ENCODE data around the gene HNRNPDL. TPM values are rescaled to one million over a fixed set of nuclear protein-coding genes. Genes with fewer than 3 reads are reported as not detected.

Gene HNRNPDL
- polyA plus RNA-seq, 3 donors from 2014 or later: 176 to 312 (median 204) TPM

DNA sequence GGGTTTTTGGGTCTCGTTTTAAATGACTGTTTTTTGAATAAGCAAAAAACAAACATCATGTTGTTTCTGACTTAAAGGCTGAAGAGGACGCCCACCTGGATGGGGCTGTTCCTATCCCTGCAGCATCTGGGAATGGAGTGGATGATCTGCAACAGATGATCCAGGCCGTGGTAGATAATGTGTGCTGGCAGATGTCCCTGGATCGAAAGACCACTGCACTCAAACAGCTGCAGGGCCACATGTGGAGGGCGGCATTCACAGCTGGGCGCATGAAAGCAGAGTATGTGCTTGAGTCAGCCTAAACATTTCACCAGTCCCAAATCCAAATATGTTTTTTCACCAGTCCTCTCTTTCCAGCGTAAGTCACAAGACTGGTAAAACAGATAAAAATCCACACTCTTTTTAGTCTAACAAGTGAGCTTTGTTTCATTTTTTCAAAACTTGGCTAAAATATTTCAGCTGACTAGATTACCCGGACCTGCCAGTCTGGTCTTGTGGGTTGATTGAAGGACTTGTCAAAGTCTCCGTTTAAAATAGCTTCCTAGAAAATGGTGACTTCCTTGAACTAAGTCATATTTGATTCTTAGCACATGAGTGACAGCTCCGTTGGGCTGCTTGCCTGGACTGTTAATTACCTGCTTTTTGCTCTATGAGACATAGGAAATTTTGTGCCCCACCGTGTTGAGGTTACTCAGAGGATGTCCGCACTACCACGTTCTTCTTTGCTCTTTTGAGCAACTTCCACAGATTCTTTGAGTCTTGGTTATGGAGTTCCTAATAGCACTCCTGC, 20.9 kb upstream of the HNRNPDL start:
- no peak for DNase-seq
- H3K9me3 Mint-ChIP-seq: no peaks in the 10 kb centered on the region
- H3K27me3 Mint-ChIP-seq (ENCODE audit: low read depth in 3 of 3): peaks cover 0 to 3% (median 0%) of the 10 kb centered on the region in 3 donors
- peaks cover 11 to 39% (median 33%) of the 10 kb centered on the region in 3 donors for H3K36me3 Mint-ChIP-seq
- peaks cover 4 to 17% of the 10 kb centered on the region in 2 donors for H3K4me1 Mint-ChIP-seq
- H3K4me3 Mint-ChIP-seq: no peak overlapping the region
- H3K27ac Mint-ChIP-seq: peak overlapping the region in 2 of 6 donors; percentile 26 to 45

DNA sequence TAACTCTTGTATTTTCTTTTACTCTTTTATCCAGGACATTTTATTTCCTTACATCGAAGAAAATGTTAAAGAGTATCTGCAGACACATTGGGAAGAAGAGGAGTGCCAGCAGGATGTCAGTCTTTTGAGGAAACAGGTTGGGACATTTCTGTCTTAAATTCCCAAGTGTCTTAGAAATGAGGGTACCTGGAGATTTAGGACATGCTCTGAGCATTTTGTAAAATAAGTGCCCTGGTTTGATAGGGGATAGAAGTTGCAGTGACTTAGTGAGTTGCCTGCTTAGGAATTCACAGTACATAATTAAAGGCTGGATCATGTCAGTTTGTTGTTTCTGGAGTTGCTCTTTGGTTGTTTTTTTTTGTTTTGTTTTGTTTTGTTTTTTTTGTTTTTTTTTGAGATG, 17.6 kb upstream of the HNRNPDL start:
- Mint-ChIP-seq H3K4me1 (peaks cover 7 to 34% of the 10 kb centered on the region in 2 donors), H3K36me3 (peaks cover 11 to 31% (median 26%) of the 10 kb centered on the region in 3 donors), H3K9me3 (no peaks in the 10 kb centered on the region), H3K27me3 (ENCODE audit: low read depth in 3 of 3) (peaks cover 0 to under 1% (median 0%) of the 10 kb centered on the region in 3 donors), H3K4me3 (no peak overlapping the region), H3K27ac (peak overlapping the region in 2 of 6 donors; percentile 10 to 22)
- DNase-seq: no peak

DNA sequence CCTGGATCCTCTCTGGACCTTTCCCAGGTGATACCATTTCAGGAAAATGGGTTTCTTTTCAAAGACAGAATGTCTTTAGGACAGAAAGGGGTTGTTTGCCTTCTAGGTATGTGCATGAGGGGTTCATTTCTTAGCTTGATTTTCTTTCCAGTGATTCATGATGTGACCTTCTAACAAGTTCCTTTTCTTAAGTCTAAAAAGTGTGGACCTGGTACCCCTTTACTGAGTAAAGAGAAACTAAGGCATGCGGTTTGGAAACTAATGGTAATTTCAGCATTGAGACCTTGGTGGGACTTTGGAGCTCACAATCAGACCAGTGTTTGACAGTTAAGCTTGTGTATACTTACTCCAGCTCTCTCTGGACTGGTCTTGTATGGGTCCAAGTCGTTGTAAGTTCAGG, 8.8 kb upstream of the HNRNPDL start:
- Mint-ChIP-seq H3K27ac (peak overlapping the region in 1 of 6 donors; percentile 6), H3K4me1 (peaks cover 29 to 74% of the 10 kb centered on the region in 2 donors), H3K4me3 (no peak overlapping the region), H3K9me3 (no peaks in the 10 kb centered on the region), H3K36me3 (no peaks in the 10 kb centered on the region), H3K27me3 (ENCODE audit: low read depth in 3 of 3) (no peaks in the 10 kb centered on the region)
- no peak for DNase-seq

DNA sequence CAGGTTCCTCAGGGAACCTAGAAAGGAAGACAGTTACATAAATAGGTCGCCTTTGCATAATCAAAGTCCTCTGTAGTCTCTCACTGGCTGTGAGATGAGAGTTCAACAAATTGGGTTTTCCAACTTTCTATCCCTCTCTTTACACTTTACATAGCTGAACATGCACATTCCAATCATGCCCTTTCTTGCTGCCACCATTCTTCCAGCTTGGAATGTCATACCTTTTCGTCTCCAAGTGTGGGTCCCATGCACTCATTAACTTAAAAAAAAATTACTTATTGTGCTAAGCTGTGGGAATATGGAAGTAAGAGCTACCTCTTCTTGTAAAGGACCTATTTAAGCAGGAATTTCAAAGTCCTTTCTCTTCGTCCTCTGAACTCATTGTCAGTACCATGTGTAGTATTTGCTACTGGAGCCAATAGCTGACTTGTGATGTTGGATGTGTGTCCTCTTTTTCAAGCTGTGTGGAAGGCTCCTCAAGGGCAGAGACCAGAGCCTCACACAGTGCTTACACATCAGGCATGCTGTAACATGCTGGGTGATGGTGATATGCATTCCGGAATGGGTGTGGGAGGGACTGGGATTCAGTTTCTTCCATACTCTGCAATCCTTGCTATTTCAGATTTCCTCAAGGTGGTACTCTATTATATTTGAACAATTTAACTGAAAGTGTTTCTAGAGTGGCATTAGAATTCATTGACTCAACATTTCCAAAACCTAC, 7.2 kb upstream of the HNRNPDL start:
- H3K4me1 Mint-ChIP-seq: peaks cover 40 to 86% of the 10 kb centered on the region in 2 donors
- peaks cover 0 to 3% (median 0%) of the 10 kb centered on the region in 3 donors for H3K27me3 Mint-ChIP-seq (ENCODE audit: low read depth in 3 of 3)
- H3K27ac Mint-ChIP-seq: peak overlapping the region in 1 of 6 donors; percentile 62

DNA sequence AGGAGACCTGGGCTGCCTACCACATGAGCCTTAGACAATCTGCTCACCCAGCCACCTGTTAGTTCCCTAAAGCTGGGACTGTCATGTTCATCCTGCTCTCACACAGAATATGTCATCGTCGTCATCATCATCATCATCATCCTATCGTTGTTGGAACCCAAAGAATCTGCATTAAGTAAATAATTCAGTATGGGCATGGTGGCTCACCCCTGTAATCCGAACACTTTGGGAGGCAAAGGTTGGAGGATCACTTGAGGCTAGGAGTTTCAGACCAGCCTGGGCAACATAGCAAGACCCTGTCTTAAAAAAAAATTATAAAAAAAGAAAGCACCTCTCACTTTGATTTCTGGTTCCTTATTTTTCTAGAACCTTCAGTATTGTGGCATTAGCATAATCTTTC, 6.5 kb upstream of the HNRNPDL start:
- Mint-ChIP-seq H3K4me1 (peaks cover 38 to 86% of the 10 kb centered on the region in 2 donors), H3K4me3 (no peak overlapping the region), H3K36me3 (no peaks in the 10 kb centered on the region), H3K27me3 (ENCODE audit: low read depth in 3 of 3) (peaks cover 0 to 4% (median 0%) of the 10 kb centered on the region in 3 donors), H3K27ac (no peak overlapping the region), H3K9me3 (no peaks in the 10 kb centered on the region)
- DNase-seq: no peak

More for the DNA sequence above, 7.2 kb upstream of the HNRNPDL start:
- no peak overlapping the region for H3K4me3 Mint-ChIP-seq
- no peak for DNase-seq
- H3K9me3 Mint-ChIP-seq: no peaks in the 10 kb centered on the region
- H3K36me3 Mint-ChIP-seq: no peaks in the 10 kb centered on the region

DNA sequence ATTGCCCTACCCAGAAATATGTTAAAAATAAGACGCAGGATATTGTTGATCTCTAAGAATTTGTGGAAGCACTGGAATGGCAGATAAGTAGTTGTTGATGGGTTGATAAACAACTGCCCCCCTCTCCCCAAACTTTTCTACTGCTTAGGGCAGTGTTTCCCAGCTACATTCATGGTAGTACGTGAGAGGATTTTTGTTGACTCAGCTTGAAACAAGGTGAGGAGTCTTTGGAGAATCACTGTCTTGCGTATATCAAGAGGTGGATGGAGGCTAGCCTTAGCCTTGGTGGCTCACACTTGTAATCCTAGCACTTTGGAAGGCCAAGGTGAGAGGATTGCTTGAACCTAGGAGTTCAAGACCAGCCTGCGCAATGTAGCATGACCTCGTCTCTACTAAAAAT, 5.9 kb upstream of the HNRNPDL start:
- H3K9me3 Mint-ChIP-seq: no peaks in the 10 kb centered on the region
- no peak overlapping the region for H3K27ac Mint-ChIP-seq
- no peaks in the 10 kb centered on the region for H3K36me3 Mint-ChIP-seq
- no peak for DNase-seq
- peaks cover 0 to 4% (median 0%) of the 10 kb centered on the region in 3 donors for H3K27me3 Mint-ChIP-seq (ENCODE audit: low read depth in 3 of 3)
- H3K4me1 Mint-ChIP-seq: peaks cover 41 to 86% of the 10 kb centered on the region in 2 donors
- no peak overlapping the region for H3K4me3 Mint-ChIP-seq

DNA sequence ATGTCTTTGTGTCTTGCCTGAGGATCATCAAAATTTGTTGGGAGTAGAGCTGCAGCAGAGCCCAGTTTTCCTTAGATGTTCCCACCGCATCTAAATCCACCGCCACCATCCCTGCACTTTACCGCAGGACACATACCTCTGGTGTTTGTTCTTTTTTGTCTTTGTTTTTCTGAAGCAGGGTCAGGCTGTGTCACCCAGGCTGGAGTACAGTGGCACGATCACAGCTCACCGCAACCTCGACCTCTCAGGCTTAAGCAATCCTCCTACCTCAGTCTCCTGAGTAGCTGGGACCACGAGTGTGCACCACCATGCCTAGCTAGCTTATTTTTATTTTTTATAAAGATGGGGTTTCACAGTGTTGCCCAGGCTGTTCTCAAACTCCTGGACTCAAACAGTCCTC, 4.7 kb upstream of the HNRNPDL start:
- Mint-ChIP-seq H3K27ac (peak overlapping the region in 1 of 6 donors; percentile 38), H3K36me3 (no peaks in the 10 kb centered on the region), H3K9me3 (no peaks in the 10 kb centered on the region), H3K4me1 (peaks cover 40 to 80% of the 10 kb centered on the region in 2 donors), H3K27me3 (ENCODE audit: low read depth in 3 of 3) (peaks cover 3 to 8% (median 7%) of the 10 kb centered on the region in 3 donors), H3K4me3 (no peak overlapping the region)
- no peak for DNase-seq

DNA sequence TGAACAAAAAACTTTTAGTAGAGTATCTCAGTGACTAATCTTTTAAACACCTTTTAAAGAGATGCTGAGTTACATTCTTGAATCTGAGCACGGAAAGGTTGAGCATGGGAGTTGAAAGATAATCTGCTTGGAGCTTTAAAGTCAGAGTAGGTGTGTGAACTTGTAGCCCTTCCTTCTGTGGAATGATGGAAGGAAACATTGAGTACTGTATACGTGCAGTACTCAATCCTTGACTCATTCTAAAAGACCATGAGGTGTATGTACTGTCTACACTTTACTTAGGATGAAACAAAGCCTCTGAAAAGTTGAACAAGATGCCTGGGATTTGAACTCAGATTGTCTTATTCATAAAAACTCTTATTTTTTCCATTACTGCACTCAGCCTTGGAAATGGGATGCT, 3.5 kb upstream of the HNRNPDL start:
- Mint-ChIP-seq H3K4me1 (peaks cover 39 to 75% of the 10 kb centered on the region in 2 donors), H3K27ac (peak overlapping the region in 1 of 6 donors; percentile 17), H3K9me3 (no peaks in the 10 kb centered on the region), H3K27me3 (ENCODE audit: low read depth in 3 of 3) (peaks cover 13 to 20% (median 17%) of the 10 kb centered on the region in 3 donors), H3K36me3 (peaks cover 0 to 3% (median 0%) of the 10 kb centered on the region in 3 donors), H3K4me3 (no peak overlapping the region)
- DNase-seq: no peak

DNA sequence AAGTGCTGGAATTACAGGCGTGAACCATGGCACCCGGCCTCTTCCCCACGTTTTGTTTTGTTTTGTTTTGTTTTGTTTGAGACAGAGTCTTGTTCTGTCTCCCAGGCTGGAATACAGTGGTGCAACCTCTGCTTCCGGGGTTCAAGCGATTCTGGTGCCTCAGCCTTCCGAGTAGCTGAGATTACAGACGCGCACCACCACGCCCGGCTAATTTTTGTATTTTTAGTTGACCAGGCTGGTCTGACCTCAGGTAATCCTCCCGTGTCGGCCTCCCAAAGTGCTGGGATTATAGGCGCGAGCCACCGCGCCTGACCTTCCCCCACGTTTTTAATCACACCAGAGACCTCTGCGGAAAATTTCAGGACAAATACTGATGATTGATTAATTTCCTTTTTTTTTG, 2.3 kb upstream of the HNRNPDL start:
- DNase-seq: no peak
- no peaks in the 10 kb centered on the region for H3K9me3 Mint-ChIP-seq
- peaks cover 47 to 75% of the 10 kb centered on the region in 2 donors for H3K4me1 Mint-ChIP-seq
- H3K36me3 Mint-ChIP-seq: peaks cover 7 to 10% (median 7%) of the 10 kb centered on the region in 3 donors
- peak overlapping the region in 4 of 6 donors; percentile 12 to 45 (median 26) for H3K27ac Mint-ChIP-seq
- H3K4me3 Mint-ChIP-seq: peak overlapping the region; percentile 14 to 46 (median 27)
- H3K27me3 Mint-ChIP-seq (ENCODE audit: low read depth in 3 of 3): peaks cover 22 to 30% (median 27%) of the 10 kb centered on the region in 3 donors

DNA sequence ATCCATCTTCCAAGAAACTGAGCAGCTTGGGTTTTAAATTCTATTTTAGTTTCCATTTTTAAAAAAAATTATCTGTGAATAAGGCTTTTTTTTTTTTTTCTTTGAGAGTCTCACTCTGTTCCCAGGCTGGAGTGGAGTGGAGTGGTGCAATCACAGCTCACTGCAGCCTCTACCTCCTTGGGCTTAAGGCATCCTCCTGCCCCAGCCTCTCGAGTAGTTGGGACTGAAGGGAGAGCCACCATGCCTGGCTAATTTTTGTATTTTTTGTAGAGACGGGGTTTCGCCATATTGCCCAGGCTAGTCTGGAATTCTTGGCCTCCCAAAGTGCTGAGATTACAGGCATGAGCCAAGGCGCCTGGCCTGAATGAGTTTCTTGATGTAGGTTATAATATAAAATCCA, 1.6 kb upstream of the HNRNPDL start:
- Mint-ChIP-seq H3K27ac (peak overlapping the region in 5 of 6 donors; percentile 17 to 99 (median 98)), H3K27me3 (ENCODE audit: low read depth in 3 of 3) (peaks cover 22 to 30% (median 27%) of the 10 kb centered on the region in 3 donors), H3K36me3 (peaks cover 14 to 18% (median 15%) of the 10 kb centered on the region in 3 donors), H3K4me1 (peaks cover 51 to 75% of the 10 kb centered on the region in 2 donors), H3K4me3 (peak overlapping the region in 4 of 5 donors; percentile 97 to 100 (median 99)), H3K9me3 (no peaks in the 10 kb centered on the region)
- DNase-seq: no peak

DNA sequence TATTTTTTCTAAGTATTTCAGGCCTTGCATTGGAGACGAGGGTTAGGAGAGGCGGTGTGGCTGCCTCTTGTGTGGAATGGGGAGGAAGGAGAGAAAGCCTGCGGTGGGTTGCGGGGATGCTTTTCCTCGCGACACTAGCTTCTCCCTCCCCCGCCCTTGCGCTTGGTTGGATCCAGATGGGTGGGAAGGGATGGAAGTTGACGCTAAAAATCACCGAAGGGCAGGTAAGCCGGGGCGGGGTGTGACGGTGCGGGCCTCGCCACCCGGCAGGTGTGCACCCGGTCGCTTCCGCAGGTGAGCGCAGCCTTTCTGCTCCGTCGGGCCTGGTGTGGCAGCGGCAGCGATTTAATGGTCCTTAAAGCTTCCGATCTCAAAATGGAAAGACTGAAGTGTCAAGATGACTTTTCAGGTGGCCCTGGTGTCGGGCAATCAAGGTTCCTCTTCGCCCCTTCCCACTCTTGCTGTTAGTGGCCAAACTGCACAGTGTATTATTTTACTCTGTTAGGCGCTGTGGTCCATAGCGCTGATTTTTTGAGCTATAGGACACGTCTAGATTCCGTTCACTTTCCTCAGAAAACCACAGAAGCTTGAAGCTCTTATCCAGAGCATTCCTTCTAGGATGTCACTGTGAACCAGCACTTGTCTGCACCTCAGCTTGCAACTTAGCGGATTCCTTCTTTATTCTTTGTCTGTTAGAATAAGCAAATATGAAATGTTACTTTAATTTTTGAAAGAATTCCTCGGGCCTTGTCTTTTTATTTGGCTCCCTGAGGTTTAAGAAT, 893 bp upstream of the HNRNPDL start:
- H3K4me1 Mint-ChIP-seq: peaks cover 58 to 77% of the 10 kb centered on the region in 2 donors
- H3K27ac Mint-ChIP-seq: peak overlapping the region; percentile 94 to 99 (median 98)
- no peaks in the 10 kb centered on the region for H3K9me3 Mint-ChIP-seq
- H3K36me3 Mint-ChIP-seq: peaks cover 16 to 20% (median 18%) of the 10 kb centered on the region in 3 donors
- peak overlapping the region; percentile 97 to 100 (median 99) for H3K4me3 Mint-ChIP-seq
- no peak for DNase-seq
- peaks cover 22 to 33% (median 27%) of the 10 kb centered on the region in 3 donors for H3K27me3 Mint-ChIP-seq (ENCODE audit: low read depth in 3 of 3)

DNA sequence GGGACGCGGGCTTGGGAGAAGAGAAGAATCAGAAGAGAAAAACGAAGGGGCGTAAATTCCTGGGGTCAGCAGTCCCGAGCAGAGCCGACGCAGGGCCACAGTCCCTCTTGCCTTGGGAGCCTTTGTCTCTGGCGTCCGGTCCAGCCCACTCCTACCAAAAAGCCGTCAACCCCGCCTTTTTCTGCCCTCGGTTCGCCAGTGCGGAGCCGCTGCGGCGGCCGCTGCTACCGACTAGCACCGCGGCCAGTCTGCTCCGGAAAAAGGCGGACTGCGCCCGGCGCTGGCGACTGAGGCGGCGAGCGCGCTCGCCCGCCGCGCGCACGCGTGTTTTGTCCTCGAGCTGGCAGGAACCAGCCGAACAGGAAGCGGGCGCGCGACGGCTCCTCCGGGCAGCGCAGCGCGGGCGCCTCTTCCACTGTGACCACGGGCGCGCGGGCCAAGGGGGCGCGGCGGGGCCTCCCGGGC, 502 bp downstream of the HNRNPDL start:
- H3K36me3 Mint-ChIP-seq: peaks cover 23 to 34% (median 29%) of the 10 kb centered on the region in 3 donors
- peaks cover 63 to 84% of the 10 kb centered on the region in 2 donors for H3K4me1 Mint-ChIP-seq
- H3K27me3 Mint-ChIP-seq (ENCODE audit: low read depth in 3 of 3): peaks cover 22 to 34% (median 27%) of the 10 kb centered on the region in 3 donors
- H3K27ac Mint-ChIP-seq: peak overlapping the region; percentile 96 to 100 (median 99)
- H3K4me3 Mint-ChIP-seq: peak overlapping the region; percentile 99 to 100 (median 100)
- DNase-seq: peak; percentile 80 to 87 (median 85)
- H3K9me3 Mint-ChIP-seq: no peaks in the 10 kb centered on the region

All from immature natural killer cell (primary cell).